GM04503 (cell line): ENCODE measurements around the gene TIMM17A.
"Not testable (repeated sequence)": the region's sequence is repeated elsewhere in the genome, so short reads cannot be mapped to it uniquely, and the experiment has no call there.

Experiments used
- DNase-seq: peaks from one replicate; pipeline ENCODE4 v3.0.0-alpha.2; 2012; ENCODE audit warnings: low read depth

Gene TIMM17A

DNA sequence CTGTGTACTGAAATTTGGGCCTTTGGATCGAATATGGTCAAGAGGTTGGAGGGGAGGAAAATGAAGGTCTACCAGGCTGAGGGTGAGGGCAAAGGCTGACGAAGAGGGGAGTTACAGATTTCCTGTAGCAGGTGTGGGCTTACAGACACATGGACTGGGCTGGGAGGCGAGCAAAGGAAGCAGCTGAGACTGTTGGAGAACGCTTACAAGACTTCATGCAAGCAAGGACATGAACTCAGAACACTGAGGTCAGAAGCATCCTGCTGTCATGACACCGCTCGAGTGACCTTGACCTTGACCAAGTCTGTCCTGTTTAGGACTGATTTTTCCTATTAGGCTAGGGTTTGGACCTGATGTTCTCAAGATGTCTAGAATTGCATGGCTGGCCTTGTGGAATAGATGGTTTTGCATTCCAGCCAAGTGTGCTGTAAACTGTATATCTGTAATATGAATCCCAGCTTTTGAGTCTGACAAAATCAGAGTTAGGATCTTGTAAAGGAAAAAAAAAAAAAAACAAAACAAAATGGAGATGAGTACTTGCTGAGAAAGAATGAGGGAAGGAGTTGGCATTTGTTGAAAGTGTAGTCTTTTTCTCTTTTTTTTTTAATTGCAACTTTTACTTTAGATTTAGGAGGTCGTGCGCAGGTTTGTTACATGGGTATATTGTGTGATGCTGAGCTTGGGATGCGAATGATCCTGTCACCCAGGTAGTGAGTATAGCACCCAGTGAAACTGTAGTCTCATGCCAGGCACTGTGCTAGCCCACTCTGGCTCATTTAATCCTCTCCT, 60.9 kb downstream of the TIMM17A start:
- DNase-seq, result no peak

DNA sequence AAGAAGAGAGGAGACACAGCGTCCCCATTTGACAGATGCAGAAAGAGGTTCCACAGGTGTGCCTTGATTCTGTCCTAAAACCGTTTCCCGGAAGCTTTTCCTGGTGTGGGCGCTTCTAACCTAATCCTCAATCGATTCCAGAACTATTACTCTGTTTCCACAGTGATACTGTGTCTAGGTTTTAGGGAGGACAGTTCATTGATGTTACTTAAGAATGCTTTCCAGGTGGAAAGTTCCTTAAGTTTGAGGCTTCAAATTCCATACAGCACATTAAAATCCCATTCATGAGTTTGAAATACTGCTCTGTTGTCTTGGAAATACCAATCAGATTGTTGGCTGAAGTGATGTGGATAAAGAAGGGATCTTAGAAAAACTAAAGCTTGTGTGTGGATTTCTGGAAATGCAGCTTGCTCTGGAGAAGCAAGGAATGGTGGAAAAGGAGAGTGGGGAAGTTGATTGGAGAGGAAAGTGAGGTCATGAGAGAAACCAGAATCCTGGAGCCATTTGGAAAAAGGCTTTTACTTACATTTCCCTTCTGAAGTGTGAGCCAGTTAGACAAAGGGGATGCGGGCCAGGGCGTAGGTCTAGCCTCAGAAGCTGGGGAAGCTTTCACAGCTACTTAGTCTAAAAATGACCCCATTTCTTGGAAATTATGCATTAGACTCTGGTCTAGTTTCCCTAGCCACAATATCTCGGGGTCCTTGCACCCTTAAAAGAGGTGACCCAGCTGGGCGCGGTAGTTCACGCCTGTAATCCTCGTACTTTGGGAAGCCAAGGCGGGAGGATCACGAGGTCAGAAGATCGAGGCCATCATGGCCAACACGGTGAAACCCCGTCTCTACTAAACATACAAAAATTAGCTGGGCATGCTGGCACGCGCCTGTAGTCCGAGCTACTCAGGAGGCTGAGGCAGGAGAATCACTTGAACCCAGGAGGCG, 61.8 kb downstream of the TIMM17A start:
- no peak for DNase-seq

DNA sequence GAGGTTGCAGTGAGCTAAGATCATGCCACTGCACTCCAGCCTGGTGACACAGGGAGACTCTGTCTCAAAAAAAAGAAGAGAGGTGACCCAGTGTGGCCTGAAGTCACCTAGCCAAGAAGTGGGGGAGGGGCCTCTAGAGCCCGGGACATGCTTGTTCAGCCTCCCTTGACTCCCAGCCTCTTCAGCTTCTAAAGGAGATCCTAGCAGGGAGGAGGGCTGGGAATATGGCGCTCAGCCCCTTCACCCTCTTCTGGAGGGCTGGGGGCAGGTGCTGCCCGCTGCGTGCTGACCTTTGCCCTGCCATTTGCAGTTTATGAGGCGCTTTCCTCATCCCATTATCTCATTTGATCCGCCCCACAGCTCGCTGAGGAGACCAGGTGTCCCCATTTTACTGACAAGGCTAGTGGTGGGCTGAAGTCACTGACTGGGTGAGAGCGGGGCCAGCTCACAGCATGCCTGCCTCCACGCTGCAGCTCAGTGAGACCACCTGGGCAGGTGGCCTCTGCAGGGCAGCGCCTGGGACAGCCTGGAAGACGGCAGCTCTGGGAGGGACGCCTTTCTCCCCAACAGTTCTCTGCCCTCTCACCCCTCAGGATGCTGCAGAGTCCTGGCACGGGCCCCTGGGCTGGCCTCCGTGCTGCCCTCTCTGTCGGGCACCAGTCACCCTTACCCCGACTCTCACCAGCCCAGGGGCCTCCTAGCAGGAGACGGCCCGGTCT, 62.6 kb downstream of the TIMM17A start:
- no peak for DNase-seq

DNA sequence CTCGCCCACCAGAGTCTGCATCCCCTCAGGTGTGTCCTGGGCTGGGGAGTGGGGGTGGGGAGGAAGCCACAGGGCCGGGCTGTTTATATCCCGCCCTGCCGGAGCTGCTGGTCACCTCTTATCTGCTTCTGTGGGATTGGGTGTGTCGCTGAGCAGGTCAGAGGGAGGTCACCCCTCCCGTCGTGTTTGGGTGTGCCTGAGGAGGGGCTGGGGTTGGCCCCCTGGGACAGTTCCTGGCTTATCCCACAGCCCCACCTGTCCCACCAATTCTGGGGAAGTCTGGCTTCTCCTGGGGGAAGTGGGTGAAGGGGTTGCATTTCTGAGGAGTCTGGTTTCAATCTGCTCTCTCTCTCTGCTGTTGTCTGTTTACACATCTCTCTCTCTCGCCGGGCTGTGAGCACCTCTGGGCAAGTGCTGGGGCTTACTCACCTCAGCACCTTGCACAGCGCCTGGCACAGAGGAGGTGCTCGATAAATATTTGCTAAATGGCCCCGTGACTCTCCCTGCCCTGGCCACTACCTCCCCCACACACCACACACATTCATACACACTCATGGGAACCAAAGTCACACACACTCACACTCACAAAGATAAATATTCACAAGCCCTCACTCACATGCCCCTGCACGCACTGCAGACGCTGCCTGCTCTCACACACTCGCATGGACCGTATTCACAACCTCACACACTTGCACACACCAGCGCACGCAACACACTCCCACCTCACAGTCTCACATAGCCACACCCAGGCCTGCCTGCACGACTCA, 63.3 kb downstream of the TIMM17A start:
- no peak for DNase-seq

DNA sequence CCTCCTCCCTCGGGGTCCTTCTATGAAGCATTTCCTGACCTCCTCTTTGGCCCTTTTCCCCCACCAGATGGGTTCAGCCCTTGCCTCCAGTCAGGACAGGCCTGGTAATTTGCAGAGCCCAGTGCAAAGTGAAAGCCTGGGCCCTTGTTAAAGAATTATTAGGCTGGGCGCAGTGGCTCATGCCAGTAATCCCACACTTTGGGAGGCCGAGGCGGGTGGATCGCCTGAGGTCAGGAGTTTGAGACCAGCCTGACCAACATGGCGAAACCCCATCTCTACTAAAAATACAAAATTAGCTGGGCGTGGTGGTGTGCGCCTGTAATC, 63.9 kb downstream of the TIMM17A start:
- not testable (repeated sequence) for DNase-seq
